Kidney (tissue), 14 donors: ENCODE measurements around the gene CDK5R1. TPM values are rescaled to one million over a fixed set of nuclear protein-coding genes. Genes with fewer than 3 reads are reported as not detected.

ENCODE experiments used
- DNase-seq, 5 donors: peaks; one replicate each; pipeline ENCODE4 v3.0.0-alpha.2; 2013 to 2020
- FAIRE-seq: peaks from 2 replicates; lab custom pipeline; 2012; peaks lifted over from hg19 to GRCh38; lab: Jason Lieb, UNC
- H3K27ac ChIP-seq, 2 donors: one replicate each; pipeline ENCODE4 v1.7.0; 2013; ENCODE audit warnings: low read depth in 2 of 2, low read length in 2 of 2, inconsistent platforms in 1 of 2
- H3K27me3 ChIP-seq: one replicate; pipeline ENCODE4 v1.7.1; 2013; ENCODE audit warnings: low read length, inconsistent platforms; ENCODE audit not compliant: control insufficient read depth, insufficient read depth
- H3K36me3 ChIP-seq, 3 donors: one replicate each; pipeline versions ENCODE4 v1.7.0 to v1.7.1; 2013; ENCODE audit warnings: low read length in 3 of 3, control low read depth in 1 of 3, inconsistent platforms in 1 of 3; ENCODE audit not compliant: insufficient read depth in 3 of 3, control insufficient read depth in 2 of 3
- H3K4me1 ChIP-seq, 3 donors: one replicate each; pipeline versions ENCODE4 v1.7.0 to v1.7.1; 2013; ENCODE audit warnings: low read length in 3 of 3, inconsistent platforms in 1 of 3, low read depth in 1 of 3; ENCODE audit not compliant: control insufficient read depth in 2 of 3, insufficient read depth in 2 of 3
- H3K4me3 ChIP-seq, 3 donors: one replicate each; pipeline versions ENCODE4 v1.7.0 to v1.8.1; 2013; ENCODE audit warnings: low read length in 3 of 3, control low read depth in 1 of 3, inconsistent platforms in 1 of 3
- H3K9ac ChIP-seq, 3 donors: one replicate each; pipeline versions ENCODE4 v1.7.0 to v1.7.1; 2013; ENCODE audit warnings: low read length in 3 of 3, control low read depth in 1 of 3, inconsistent platforms in 1 of 3
- H3K9me3 ChIP-seq, 3 donors: one replicate each; pipeline versions ENCODE4 v1.7.0 to v1.7.1; 2013; ENCODE audit warnings: low read length in 3 of 3, control low read depth in 1 of 3, inconsistent platforms in 1 of 3; ENCODE audit not compliant: control insufficient read depth in 2 of 3, insufficient read depth in 1 of 3
- CTCF ChIP-seq: IDR thresholded peaks from 3 replicates; pipeline ENCODE4 v1.5.1; 2012; ENCODE audit warnings: mild to moderate bottlenecking, moderate library complexity, borderline replicate concordance; ENCODE audit not compliant: insufficient read depth; ENCODE audit errors: extremely low read depth
- intact Hi-C: fragments of 100-400 bp; cut with DNase I; formaldehyde crosslinking; loops from one replicate; pipeline ENCODE4 v1.11.1; 2022
- polyA plus RNA-seq: library from polyadenylated mRNA; stranded (reverse); fragments of 350-450 nt; fragmentation: Illumina TruSeq; extraction: RNeasy Lipid Tissue Mini Kit (QIAGEN cat#74804); gene quantifications from one replicate; pipeline ENCODE4 v1.2.3, GENCODE V29; 2014; ENCODE audit warnings: low read depth, low replicate concordance; ENCODE audit not compliant: insufficient read depth
- total RNA-seq: library from RNA; stranded (reverse); fragmentation: NEBNext Ultra II Directional; extraction: Animal tissue kit (Norgen Biotek cat#: 25700); gene quantifications from one replicate; pipeline ENCODE4 v1.2.1, GENCODE V29; 2021
- donor health status: control.
- donor health status: control.
- donor health status: control.
- donor health status: control.
- donor health status: control.
- donor health status: DM: yes; HTN: yes; CAD: no.
- donor health status: Normal renal cell carcinoma (clear cell type).

Gene CDK5R1
- total and polyA plus RNA-seq, 2 donors from 2014 or later: 0.67 to 1.5 TPM

- Histone ChIP-seq H3K9me3 (no peaks in the 10 kb centered on the region), H3K4me1 (no peaks in the 10 kb centered on the region), H3K27me3 (no peaks in the 10 kb centered on the region), H3K36me3 (no peaks in the 10 kb centered on the region), H3K27ac (no peak overlapping the region), H3K9ac (no peak overlapping the region), H3K4me3 (no peak overlapping the region)
- FAIRE-seq: no peak
- DNase-seq: no peak
- no peak for TF ChIP-seq CTCF
- intact Hi-C loops: no loop called here
Observed at GRCh38 chr17:32508926-32509325, 22.1 kb downstream of the CDK5R1 start.

GRCh38 chr17:32510466-32510865 lies 23.7 kb downstream of the CDK5R1 start:
- FAIRE-seq: no peak
- Histone ChIP-seq H3K4me3 (no peak overlapping the region), H3K27me3 (no peaks in the 10 kb centered on the region), H3K9me3 (no peaks in the 10 kb centered on the region), H3K36me3 (no peaks in the 10 kb centered on the region), H3K27ac (no peak overlapping the region), H3K4me1 (peaks cover 0 to 5% (median 3%) of the 10 kb centered on the region in 3 donors), H3K9ac (no peak overlapping the region)
- no peak for TF ChIP-seq CTCF
- intact Hi-C loops: no loop called here
- no peak for DNase-seq

GRCh38 chr17:32512328-32512727 lies 25.5 kb downstream of the CDK5R1 start:
- Histone ChIP-seq H3K4me3 (no peak overlapping the region), H3K27me3 (no peaks in the 10 kb centered on the region), H3K9ac (no peak overlapping the region), H3K4me1 (peaks cover 0 to 8% (median 7%) of the 10 kb centered on the region in 3 donors), H3K27ac (no peak overlapping the region), H3K36me3 (no peaks in the 10 kb centered on the region), H3K9me3 (no peaks in the 10 kb centered on the region)
- no peak for DNase-seq
- FAIRE-seq: no peak
- no peak for TF ChIP-seq CTCF
- intact Hi-C loops: no loop called here

GRCh38 chr17:32513579-32513978 lies 26.8 kb downstream of the CDK5R1 start:
- Histone ChIP-seq H3K36me3 (no peaks in the 10 kb centered on the region), H3K9me3 (no peaks in the 10 kb centered on the region), H3K27ac (no peak overlapping the region), H3K4me1 (peaks cover 0 to 8% (median 7%) of the 10 kb centered on the region in 3 donors), H3K9ac (no peak overlapping the region), H3K4me3 (no peak overlapping the region), H3K27me3 (no peaks in the 10 kb centered on the region)
- TF ChIP-seq CTCF: no peak
- FAIRE-seq (no peak), DNase-seq (no peak)
- intact Hi-C loops: no loop called here
